K562 (cell line): ENCODE measurements around the gene HMGN2. TPM values are rescaled to one million over a fixed set of nuclear protein-coding genes. Genes with fewer than 3 reads are reported as not detected.

Experiments
- CEBPG ChIP-seq, 3 experiments: fragments of 200-800 bp in 1 of 3; sonication (Bioruptor generic) in 1 of 3; sonication (generic) in 1 of 3; formaldehyde crosslinking in 1 of 3; IDR thresholded peaks in 2 of 3; conservative IDR thresholded peaks in 1 of 3; 2 replicates each; pipeline versions ENCODE4 v1.6.1 to v1.8.0; 2016 to 2022; ENCODE audit warnings: missing compliant biosample characterization in 2 of 3, missing genetic modification characterization in 2 of 3, mild to moderate bottlenecking in 1 of 3, missing genetic modification reagents in 1 of 3
- CSDE1 ChIP-seq, 2 experiments: fragments of 450-650 bp; IDR thresholded peaks; 2 replicates each; pipeline ENCODE4 v1.6.1; 2016; ENCODE audit warnings: mild to moderate bottlenecking in 1 of 2
- DMBX1 ChIP-seq: fragments of 250-450 bp; sonication (Bioruptor Pico); IDR thresholded peaks from 2 replicates; pipeline ENCODE4 v1.8.0; 2022; ENCODE audit warnings: inconsistent platforms, mild to moderate bottlenecking, moderate library complexity, borderline replicate concordance
- FOS ChIP-seq: IDR thresholded peaks from 3 replicates; pipeline ENCODE4 v1.6.1; 2011; ENCODE audit not compliant: insufficient read length; ENCODE audit errors: extremely low read depth
- FOXA1 ChIP-seq: fragments of 450-650 bp; IDR thresholded peaks from 2 replicates; pipeline ENCODE4 v1.6.1; 2016; ENCODE audit warnings: mild to moderate bottlenecking, borderline replicate concordance
- HNRNPUL1 ChIP-seq: fragments of 200-400 bp; formaldehyde crosslinking; IDR thresholded peaks from 2 replicates; pipeline ENCODE4 v1.6.1; 2017; ENCODE audit warnings: low read length
- KLF1 ChIP-seq: fragments of 450-650 bp; IDR thresholded peaks from 2 replicates; pipeline ENCODE4 v1.6.1; 2016; ENCODE audit warnings: missing genetic modification characterization, missing compliant biosample characterization
- NR2C1 ChIP-seq, 2 experiments: fragments of 450-650 bp; IDR thresholded peaks; 2 replicates each; pipeline ENCODE4 v1.6.1; 2017; ENCODE audit warnings: mild to moderate bottlenecking in 2 of 2, antibody characterized with exemption in 1 of 2, inconsistent platforms in 1 of 2, missing compliant biosample characterization in 1 of 2, missing genetic modification characterization in 1 of 2
- PCBP1 ChIP-seq: fragments of 200-400 bp; formaldehyde crosslinking; IDR thresholded peaks from 2 replicates; pipeline ENCODE4 v1.6.1; 2018; ENCODE audit warnings: mild to moderate bottlenecking, low read depth, low read length; ENCODE audit not compliant: poor library complexity, severe bottlenecking
- SAFB ChIP-seq: fragments of 200-400 bp; formaldehyde crosslinking; IDR thresholded peaks from 2 replicates; pipeline ENCODE4 v1.6.1; 2017; ENCODE audit warnings: low read depth, low read length, borderline replicate concordance
- SMC3 ChIP-seq: conservative IDR thresholded peaks from 2 replicates; pipeline ENCODE4 v1.6.1; 2011; ENCODE audit warnings: low read depth, low read length, improper control_type of control experiment; ENCODE audit not compliant: insufficient read depth
- SRF ChIP-seq, 2 experiments: fragments of 250-450, 450-650 bp in 1 of 2; sonication (Bioruptor Pico) in 1 of 2; sonication (generic) in 1 of 2; formaldehyde crosslinking; IDR thresholded peaks; 2 replicates each; pipeline versions ENCODE4 v1.5.0 to v1.5.1; 2020 to 2022; ENCODE audit warnings: mild to moderate bottlenecking in 1 of 2, missing genetic modification reagents in 1 of 2
- TEAD2 ChIP-seq: fragments of 450-650 bp; IDR thresholded peaks from 2 replicates; pipeline ENCODE4 v1.6.1; 2016; ENCODE audit warnings: missing genetic modification characterization, control low read depth, missing compliant biosample characterization
- polyA plus RNA-seq, 8 experiments: library from polyadenylated mRNA; depleted of rRNA in 4 of 8; stranded (reverse) in 5 of 8; unstranded in 3 of 8; fragments of >200 nt; fragmentation: Nextera tagmentation in 2 of 8; fragmentation: Illumina TruSeq in 1 of 8; extraction: Ambion mirVana in 2 of 8; extraction: Trizol in 1 of 8; gene quantifications; 2 replicates each; pipeline versions ENCODE4 v1.2.1 to v1.2.3, GENCODE V29; 2011 to 2014; ENCODE audit warnings: inconsistent platforms in 1 of 8, missing spikeins in 1 of 8
- total RNA-seq, 7 experiments: library from RNA; depleted of rRNA in 6 of 7; stranded (reverse); fragments of >200 nt in 6 of 7; fragmentation: Illumina TruSeq in 2 of 7; extraction: Trizol in 2 of 7; gene quantifications; 2 replicates each; pipeline versions ENCODE4 v1.2.1 to v1.2.3, GENCODE V29; 2011 to 2021; ENCODE audit warnings: low replicate concordance in 1 of 7
- TF ChIP-seq, protein P1 (sequence below), 2 experiments: fragments of 200-800 bp in 1 of 2; sonication (Bioruptor generic) in 1 of 2; sonication (generic) in 1 of 2; formaldehyde crosslinking in 1 of 2; IDR thresholded peaks in 1 of 2; conservative IDR thresholded peaks in 1 of 2; 2 replicates each; pipeline versions ENCODE4 v1.5.0 to v1.6.1; 2016 to 2020; ENCODE audit warnings: missing compliant biosample characterization in 1 of 2, missing genetic modification characterization in 1 of 2, missing genetic modification reagents in 1 of 2
- TF ChIP-seq, protein P2 (sequence below): sonication (generic); formaldehyde crosslinking; IDR thresholded peaks from 2 replicates; pipeline ENCODE4 v1.8.0; 2022; ENCODE audit warnings: mild to moderate bottlenecking, missing genetic modification reagents, borderline replicate concordance
- TF ChIP-seq, protein P3 (sequence below): fragments of 450-650 bp; formaldehyde crosslinking; IDR thresholded peaks from 2 replicates; pipeline ENCODE4 v1.4.0; 2022; ENCODE audit warnings: mild to moderate bottlenecking, moderate library complexity
- TF ChIP-seq, protein P4 (sequence below): sonication (generic); formaldehyde crosslinking; IDR thresholded peaks from 2 replicates; pipeline ENCODE4 v1.8.1; 2023; ENCODE audit warnings: mild to moderate bottlenecking, missing genetic modification reagents

Gene HMGN2
- total and polyA plus RNA-seq, 9 of the 15 experiments (the other 6 are each of a cell fraction or from before 2014, with no cell fraction given) = 370 to 1,354 (median 965) TPM

DNA sequence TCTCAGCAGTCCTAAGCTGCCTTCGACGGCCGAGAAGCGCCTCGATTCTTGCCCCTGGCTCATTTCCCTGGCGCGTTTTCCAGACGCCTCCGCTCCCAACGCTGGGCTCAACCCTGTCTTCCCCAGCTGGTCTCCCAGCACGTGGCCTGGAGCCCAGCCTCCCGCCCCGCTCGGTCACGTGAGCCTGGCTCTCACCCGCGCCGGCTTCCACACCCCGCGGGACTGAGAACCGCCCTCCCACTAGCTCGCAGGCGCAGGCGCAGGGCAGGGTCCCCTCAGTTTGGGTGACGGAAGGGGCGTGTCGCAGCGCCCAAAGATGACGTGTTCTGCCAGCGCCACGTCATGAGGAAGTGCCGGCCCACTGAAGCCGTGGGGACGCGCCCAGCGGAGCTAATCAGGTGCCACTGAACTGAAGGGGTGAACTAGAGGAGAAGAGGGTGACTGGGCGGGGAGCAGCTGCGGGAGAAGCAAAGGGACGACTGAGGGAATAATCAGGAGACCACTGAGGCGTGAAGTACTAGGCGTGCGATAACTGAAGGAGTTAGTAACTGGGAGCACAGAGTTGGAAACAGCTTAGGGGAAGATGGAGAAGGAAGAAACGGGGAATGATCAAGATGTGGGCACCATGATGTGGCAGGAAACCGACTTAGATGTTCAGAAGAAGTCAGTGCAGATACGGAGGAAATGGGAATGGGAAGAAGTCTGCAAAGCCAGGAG, 40.1 kb upstream of the HMGN2 start, which contains the start of gene DHDDS (continued):
- TF ChIP-seq, protein P1, sequence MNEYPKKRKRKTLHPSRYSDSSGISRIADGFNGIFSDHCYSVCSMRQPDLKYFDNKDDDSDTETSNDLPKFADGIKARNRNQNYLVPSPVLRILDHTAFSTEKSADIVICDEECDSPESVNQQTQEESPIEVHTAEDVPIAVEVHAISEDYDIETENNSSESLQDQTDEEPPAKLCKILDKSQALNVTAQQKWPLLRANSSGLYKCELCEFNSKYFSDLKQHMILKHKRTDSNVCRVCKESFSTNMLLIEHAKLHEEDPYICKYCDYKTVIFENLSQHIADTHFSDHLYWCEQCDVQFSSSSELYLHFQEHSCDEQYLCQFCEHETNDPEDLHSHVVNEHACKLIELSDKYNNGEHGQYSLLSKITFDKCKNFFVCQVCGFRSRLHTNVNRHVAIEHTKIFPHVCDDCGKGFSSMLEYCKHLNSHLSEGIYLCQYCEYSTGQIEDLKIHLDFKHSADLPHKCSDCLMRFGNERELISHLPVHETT (CRISPR knock-in tag; conservative IDR thresholded peaks at IDR 0.05 in 1 of 2, IDR thresholded peaks at IDR 0.05 in 1 of 2) = peak in 1 of 2 experiments; percentile 96; a peak in 2 of 4 replicates
- TF ChIP-seq, protein P2, sequence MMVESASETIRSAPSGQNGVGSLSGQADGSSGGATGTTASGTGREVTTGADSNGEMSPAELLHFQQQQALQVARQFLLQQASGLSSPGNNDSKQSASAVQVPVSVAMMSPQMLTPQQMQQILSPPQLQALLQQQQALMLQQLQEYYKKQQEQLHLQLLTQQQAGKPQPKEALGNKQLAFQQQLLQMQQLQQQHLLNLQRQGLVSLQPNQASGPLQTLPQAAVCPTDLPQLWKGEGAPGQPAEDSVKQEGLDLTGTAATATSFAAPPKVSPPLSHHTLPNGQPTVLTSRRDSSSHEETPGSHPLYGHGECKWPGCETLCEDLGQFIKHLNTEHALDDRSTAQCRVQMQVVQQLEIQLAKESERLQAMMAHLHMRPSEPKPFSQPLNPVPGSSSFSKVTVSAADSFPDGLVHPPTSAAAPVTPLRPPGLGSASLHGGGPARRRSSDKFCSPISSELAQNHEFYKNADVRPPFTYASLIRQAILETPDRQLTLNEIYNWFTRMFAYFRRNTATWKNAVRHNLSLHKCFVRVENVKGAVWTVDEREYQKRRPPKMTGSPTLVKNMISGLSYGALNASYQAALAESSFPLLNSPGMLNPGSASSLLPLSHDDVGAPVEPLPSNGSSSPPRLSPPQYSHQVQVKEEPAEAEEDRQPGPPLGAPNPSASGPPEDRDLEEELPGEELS (CRISPR knock-in tag) = peak; percentile 88
- TF ChIP-seq FOS = no peak
- TF ChIP-seq TEAD2 = no peak
- TF ChIP-seq HNRNPUL1 = no peak
- no peak; the same call in 1 of the 2 replicates for TF ChIP-seq CEBPG (CRISPR knock-in tag; IDR thresholded peaks at IDR 0.05)
- no peak for TF ChIP-seq CEBPG (tag; conservative IDR thresholded peaks at IDR 0.05 in 1 of 2, IDR thresholded peaks at IDR 0.05 in 1 of 2)
- peak; percentile 80 for TF ChIP-seq PCBP1
- peak in 1 of 2 experiments; percentile 96; a peak in 2 of 4 replicates for TF ChIP-seq CSDE1 (IDR thresholded peaks at IDR 0.05)
- peak; percentile 67; the same call in 1 of the 2 replicates for TF ChIP-seq DMBX1
- TF ChIP-seq, protein P3, sequence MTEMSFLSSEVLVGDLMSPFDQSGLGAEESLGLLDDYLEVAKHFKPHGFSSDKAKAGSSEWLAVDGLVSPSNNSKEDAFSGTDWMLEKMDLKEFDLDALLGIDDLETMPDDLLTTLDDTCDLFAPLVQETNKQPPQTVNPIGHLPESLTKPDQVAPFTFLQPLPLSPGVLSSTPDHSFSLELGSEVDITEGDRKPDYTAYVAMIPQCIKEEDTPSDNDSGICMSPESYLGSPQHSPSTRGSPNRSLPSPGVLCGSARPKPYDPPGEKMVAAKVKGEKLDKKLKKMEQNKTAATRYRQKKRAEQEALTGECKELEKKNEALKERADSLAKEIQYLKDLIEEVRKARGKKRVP (CRISPR knock-in tag) = no peak
- no peak for TF ChIP-seq SMC3
- no peak for TF ChIP-seq FOXA1
- TF ChIP-seq, protein P4, sequence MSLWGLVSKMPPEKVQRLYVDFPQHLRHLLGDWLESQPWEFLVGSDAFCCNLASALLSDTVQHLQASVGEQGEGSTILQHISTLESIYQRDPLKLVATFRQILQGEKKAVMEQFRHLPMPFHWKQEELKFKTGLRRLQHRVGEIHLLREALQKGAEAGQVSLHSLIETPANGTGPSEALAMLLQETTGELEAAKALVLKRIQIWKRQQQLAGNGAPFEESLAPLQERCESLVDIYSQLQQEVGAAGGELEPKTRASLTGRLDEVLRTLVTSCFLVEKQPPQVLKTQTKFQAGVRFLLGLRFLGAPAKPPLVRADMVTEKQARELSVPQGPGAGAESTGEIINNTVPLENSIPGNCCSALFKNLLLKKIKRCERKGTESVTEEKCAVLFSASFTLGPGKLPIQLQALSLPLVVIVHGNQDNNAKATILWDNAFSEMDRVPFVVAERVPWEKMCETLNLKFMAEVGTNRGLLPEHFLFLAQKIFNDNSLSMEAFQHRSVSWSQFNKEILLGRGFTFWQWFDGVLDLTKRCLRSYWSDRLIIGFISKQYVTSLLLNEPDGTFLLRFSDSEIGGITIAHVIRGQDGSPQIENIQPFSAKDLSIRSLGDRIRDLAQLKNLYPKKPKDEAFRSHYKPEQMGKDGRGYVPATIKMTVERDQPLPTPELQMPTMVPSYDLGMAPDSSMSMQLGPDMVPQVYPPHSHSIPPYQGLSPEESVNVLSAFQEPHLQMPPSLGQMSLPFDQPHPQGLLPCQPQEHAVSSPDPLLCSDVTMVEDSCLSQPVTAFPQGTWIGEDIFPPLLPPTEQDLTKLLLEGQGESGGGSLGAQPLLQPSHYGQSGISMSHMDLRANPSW = peak; percentile 78
- TF ChIP-seq KLF1 = peak; percentile 97
- peak; percentile 97 for TF ChIP-seq SAFB
- TF ChIP-seq NR2C1 (IDR thresholded peaks at IDR 0.05) = no peak
- TF ChIP-seq NR2C1 (tag; IDR thresholded peaks at IDR 0.05) = 0 out of 2 replicates have a peak, but pooled peaks have one; percentile 51
- peak in 1 of 2 experiments; percentile 93; a peak in 2 of 4 replicates for TF ChIP-seq SRF (CRISPR knock-in tag; IDR thresholded peaks at IDR 0.05)
